Coronary artery (tissue), 2 donors: ENCODE data around the gene ZDHHC12.

Experiments
- DNase-seq: peaks from one replicate; pipeline ENCODE4 v3.0.0-alpha.2; 2017; ENCODE audit warnings: low spot score
- H3K27ac ChIP-seq, 2 donors: fragments of 200-600 bp; sonication (generic); one replicate each; pipeline ENCODE4 v1.5.1; 2016 to 2019
- H3K4me3 ChIP-seq: fragments of 200-600 bp; sonication (generic); 2 replicates; pipeline ENCODE4 v1.5.1; 2016; ENCODE audit warnings: mild to moderate bottlenecking, moderate library complexity
- TF ChIP-seq, protein P1 (sequence below): fragments of 200-600 bp; sonication (generic); IDR thresholded peaks from one replicate; pipeline ENCODE4 v1.5.1; 2019; ENCODE audit warnings: antibody characterized with exemption

ZDHHC12 gene

DNA sequence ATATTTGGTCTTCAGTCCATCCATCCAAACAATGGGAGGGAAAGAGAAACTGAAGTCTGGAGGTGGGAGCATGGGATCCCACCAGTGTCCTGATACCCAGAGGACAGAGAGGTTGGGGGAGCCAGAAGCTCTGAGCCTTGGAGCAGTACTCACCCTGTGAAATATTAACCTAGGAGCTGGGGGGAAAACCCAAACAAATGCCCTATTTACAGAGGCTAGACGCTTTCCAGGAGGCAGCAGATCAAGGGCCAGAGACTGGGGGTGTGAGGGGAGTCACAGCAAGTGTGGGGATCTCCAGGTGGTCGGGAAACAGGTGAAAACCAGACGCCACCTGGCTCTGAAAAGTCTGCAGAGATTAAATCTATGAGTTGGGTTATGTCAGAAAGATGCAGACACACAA lies 41.6 kb upstream of the ZDHHC12 start:
- no peak overlapping the region for H3K27ac ChIP-seq
- DNase-seq = no peak
- H3K4me3 ChIP-seq = no peak overlapping the region
- TF ChIP-seq, protein P1, sequence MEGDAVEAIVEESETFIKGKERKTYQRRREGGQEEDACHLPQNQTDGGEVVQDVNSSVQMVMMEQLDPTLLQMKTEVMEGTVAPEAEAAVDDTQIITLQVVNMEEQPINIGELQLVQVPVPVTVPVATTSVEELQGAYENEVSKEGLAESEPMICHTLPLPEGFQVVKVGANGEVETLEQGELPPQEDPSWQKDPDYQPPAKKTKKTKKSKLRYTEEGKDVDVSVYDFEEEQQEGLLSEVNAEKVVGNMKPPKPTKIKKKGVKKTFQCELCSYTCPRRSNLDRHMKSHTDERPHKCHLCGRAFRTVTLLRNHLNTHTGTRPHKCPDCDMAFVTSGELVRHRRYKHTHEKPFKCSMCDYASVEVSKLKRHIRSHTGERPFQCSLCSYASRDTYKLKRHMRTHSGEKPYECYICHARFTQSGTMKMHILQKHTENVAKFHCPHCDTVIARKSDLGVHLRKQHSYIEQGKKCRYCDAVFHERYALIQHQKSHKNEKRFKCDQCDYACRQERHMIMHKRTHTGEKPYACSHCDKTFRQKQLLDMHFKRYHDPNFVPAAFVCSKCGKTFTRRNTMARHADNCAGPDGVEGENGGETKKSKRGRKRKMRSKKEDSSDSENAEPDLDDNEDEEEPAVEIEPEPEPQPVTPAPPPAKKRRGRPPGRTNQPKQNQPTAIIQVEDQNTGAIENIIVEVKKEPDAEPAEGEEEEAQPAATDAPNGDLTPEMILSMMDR = no peak

DNA sequence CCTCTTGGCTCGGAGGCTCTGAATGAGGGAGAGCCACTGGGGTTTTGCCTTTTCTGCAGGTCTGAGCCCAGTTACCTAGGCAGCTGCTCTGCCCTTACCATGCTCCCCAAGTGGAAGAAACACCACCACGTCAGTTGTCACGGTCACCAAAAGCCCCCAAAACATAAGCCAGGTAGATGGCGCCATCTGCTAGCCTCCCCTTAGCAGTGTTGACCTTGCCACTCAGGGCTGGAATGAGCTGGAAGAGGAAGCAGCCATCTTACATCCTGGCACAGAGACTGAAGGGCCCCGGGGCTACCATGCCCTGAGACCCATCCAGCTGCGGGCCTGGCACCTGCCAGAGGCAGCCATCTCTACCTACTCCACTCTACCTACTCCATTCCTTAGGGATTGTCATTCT lies 40.4 kb upstream of the ZDHHC12 start:
- no peak overlapping the region for H3K27ac ChIP-seq
- no peak overlapping the region for H3K4me3 ChIP-seq
- TF ChIP-seq, protein P1 = no peak
- DNase-seq = no peak

DNA sequence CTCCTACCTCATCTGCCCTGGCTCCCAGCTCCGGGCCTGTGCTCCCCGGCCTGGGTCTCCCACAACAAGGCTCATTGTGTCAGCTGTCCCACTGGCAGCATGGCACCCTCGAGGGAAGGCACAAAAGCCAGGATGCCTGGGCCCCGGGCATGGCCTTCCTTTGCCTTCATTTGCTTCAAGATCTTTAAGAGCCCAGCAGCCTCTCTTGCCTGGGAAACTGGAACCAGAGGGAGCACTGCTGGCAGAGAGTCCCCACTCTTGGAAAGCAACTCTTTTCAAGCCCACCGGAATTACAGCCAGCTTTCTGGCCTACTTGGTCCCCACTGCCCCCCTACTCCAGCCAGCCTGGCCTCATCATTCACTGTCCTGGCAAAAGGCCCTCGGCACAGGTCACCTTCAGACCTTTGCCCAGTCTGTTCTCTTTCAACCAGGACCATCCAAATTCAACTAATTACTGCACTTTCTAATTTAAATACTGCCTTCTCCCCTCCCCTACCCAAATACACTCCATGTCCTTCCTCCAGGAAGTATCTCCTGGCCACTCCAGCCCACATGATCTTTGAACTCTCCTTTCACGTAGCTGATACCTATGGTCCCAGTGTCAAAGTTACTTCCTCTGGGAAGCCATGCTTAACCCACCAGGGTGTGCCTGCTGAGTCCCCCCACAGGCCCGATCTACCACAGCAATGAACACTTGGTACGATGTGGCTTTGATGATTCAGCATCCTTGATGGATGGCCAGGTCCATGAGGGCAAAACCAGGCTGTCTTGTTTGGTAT lies 38.9 kb upstream of the ZDHHC12 start:
- Histone ChIP-seq H3K27ac (no peak overlapping the region), H3K4me3 (no peak overlapping the region)
- no peak for DNase-seq
- TF ChIP-seq, protein P1 = no peak

DNA sequence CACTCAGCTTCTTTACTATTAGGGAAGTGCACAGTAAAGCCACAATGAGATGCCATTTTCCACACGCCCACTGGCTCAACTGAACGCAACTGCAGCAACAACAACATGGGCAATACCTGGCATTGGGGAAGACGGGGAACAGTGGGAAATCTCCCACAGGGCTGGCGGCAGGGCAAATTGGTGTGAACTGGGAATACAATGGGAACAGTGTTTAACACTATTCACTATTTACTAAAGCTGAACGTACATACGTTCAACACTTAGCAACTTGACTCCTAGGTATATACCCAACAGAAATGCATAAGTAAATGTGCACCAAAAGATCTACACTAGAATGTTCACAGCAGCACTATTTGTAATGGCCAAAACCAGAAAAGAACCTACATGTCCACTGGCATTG lies 33.7 kb upstream of the ZDHHC12 start:
- Histone ChIP-seq H3K27ac (no peak overlapping the region), H3K4me3 (no peak overlapping the region)
- DNase-seq = no peak
- TF ChIP-seq, protein P1 = no peak

DNA sequence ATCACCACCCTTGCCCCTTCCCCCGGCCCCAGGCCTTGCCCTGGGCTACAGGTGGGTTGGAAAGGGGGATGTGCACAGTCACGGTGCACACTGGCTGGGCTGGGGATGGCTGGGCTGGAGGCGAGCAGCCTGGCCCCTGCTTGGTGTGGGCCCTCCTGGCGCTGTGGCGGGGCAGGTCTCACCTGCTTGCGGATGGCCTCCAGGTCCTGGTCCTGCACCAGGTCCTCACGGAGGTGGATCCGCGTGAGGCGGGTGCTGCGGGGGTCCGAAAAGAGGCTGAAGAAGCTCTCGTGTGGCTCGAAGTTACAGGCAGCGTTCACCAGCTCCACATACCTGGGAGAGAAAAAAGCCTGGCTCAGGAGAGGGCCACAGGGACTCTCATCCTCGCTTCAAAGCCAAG lies 29.7 kb upstream of the ZDHHC12 start:
- H3K4me3 ChIP-seq = no peak overlapping the region
- TF ChIP-seq, protein P1 = no peak
- no peak overlapping the region for H3K27ac ChIP-seq
- DNase-seq = no peak

DNA sequence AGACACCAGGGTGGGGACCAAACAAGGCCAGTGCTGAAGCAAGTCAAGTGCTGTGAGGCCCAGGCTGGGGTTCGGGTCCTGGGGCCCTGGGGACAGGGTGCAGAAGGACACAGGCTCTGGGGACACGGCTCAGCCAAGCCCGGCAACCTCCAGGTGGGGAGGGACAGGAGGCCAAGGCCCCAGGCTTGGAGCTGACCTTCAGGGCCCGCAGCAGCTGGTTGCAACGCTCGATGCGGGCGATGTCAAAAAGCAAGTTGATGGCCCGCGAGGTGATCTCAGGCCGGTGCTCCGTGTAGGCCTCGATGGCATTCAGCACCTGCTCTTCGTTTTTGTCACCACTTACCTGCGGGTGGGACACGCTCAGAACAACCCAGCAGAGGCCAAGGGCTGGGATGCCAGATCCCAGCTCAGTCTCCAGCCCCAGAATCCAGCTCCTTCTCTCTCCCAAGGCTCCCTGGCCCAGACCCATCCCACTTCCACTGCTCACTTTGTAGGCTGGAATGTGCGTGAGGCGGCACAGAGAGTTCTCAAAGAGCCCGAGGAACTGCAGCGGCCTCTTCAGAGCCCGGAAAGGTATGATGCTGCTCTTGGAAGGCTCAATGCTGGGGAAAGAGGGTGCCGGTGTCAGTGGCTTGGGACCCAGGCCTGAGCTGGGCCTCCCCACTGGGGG lies 27.1 kb upstream of the ZDHHC12 start:
- no peak for DNase-seq

More for the DNA sequence above, 27.1 kb upstream of the ZDHHC12 start:
- H3K4me3 ChIP-seq = no peak overlapping the region
- TF ChIP-seq, protein P1 = no peak
- no peak overlapping the region for H3K27ac ChIP-seq
